Fibroblast of lung (primary cell): ENCODE data around the gene GPC5. TPM values are rescaled to one million over a fixed set of nuclear protein-coding genes. Genes with fewer than 3 reads are reported as not detected.
A peak's percentile ranks its signal among the peaks of the same experiment; 100 is the strongest.

Experiments used
- DNase-seq, 2 donors: peaks; one replicate each; pipeline versions ENCODE4 v3.0.0 to v3.0.0-alpha.2; 2010; ENCODE audit warnings: low read depth in 2 of 2
- H2AFZ ChIP-seq: 2 replicates; pipeline ENCODE4 v1.5.1; 2012; ENCODE audit warnings: low read length, control low read depth, inconsistent platforms
- H3K27ac ChIP-seq: 2 replicates; pipeline ENCODE4 v1.5.1; 2011; ENCODE audit warnings: low read length, control low read depth; ENCODE audit not compliant: insufficient read depth
- H3K27me3 ChIP-seq: 2 replicates; pipeline ENCODE4 v1.5.1; 2011; ENCODE audit warnings: mild to moderate bottlenecking, low read length; ENCODE audit not compliant: control insufficient read depth, insufficient read depth
- H3K36me3 ChIP-seq: 2 replicates; pipeline ENCODE4 v1.5.1; 2011; ENCODE audit warnings: low read length; ENCODE audit not compliant: control insufficient read depth, insufficient read depth
- H3K4me1 ChIP-seq: 2 replicates; pipeline ENCODE4 v1.5.1; 2011; ENCODE audit warnings: low read length; ENCODE audit not compliant: control insufficient read depth, insufficient read depth; ENCODE audit errors: extremely low read depth
- H3K4me2 ChIP-seq: 2 replicates; pipeline ENCODE4 v1.5.1; 2011; ENCODE audit warnings: low read length, control low read depth; ENCODE audit not compliant: insufficient read depth; ENCODE audit errors: extremely low read depth
- H3K4me3 ChIP-seq, 4 experiments: fragments of 200-600 bp in 1 of 4; sonication (generic) in 1 of 4; replicated peaks in 1 of 4; 2 replicates each; pipeline ENCODE4 v1.5.1; 2011 to 2016; ENCODE audit warnings: low read length in 4 of 4, low read depth in 3 of 4, mild to moderate bottlenecking in 3 of 4, control low read depth in 2 of 4, inconsistent platforms in 1 of 4, mixed read lengths in 1 of 4; ENCODE audit not compliant: insufficient read depth in 1 of 4; ENCODE audit errors: control extremely low read depth in 1 of 4
- H3K79me2 ChIP-seq: 2 replicates; pipeline ENCODE4 v1.5.1; 2012; ENCODE audit warnings: mild to moderate bottlenecking, low read length, inconsistent platforms; ENCODE audit not compliant: control insufficient read depth, insufficient read depth
- H3K9ac ChIP-seq: 2 replicates; pipeline ENCODE4 v1.5.1; 2011; ENCODE audit warnings: mild to moderate bottlenecking, low read length, control low read depth; ENCODE audit not compliant: insufficient read depth
- H3K9me3 ChIP-seq: 2 replicates; pipeline ENCODE4 v1.5.1; 2012; ENCODE audit warnings: low read depth, low read length; ENCODE audit not compliant: control insufficient read depth, insufficient read depth
- H4K20me1 ChIP-seq: 2 replicates; pipeline ENCODE4 v1.5.1; 2011; ENCODE audit warnings: low read length; ENCODE audit not compliant: control insufficient read depth, insufficient read depth; ENCODE audit errors: extremely low read depth
- EZH2 ChIP-seq: IDR thresholded peaks from 2 replicates; pipeline ENCODE4 v1.5.1; 2012; ENCODE audit warnings: low read length, control low read depth, mild to moderate bottlenecking; ENCODE audit errors: missing control alignments
- polyA minus RNA-seq: library from RNA; depleted of rRNA, polyadenylated mRNA; stranded (reverse); fragments of >200 nt; gene quantifications from 2 replicates; pipeline ENCODE4 v1.2.3, GENCODE V29; 2011; ENCODE audit warnings: low replicate concordance
- polyA plus RNA-seq, 2 donors: library from polyadenylated mRNA; depleted of rRNA in 1 of 2; stranded (reverse) in 1 of 2; unstranded in 1 of 2; fragments of >200 nt; gene quantifications; 2 replicates each; pipeline ENCODE4 v1.2.1, GENCODE V29; 2011 to 2012; ENCODE audit warnings: missing spikeins in 1 of 2
- total RNA-seq: library from RNA; depleted of rRNA; stranded (reverse); fragments of >200 nt; gene quantifications from 2 replicates; pipeline ENCODE4 v1.2.1, GENCODE V29; 2014
- TF ChIP-seq, protein P1 (sequence below), 2 donors: IDR thresholded peaks in 1 of 2; conservative IDR thresholded peaks in 1 of 2; 1 replicate in 1 of 2; 2 replicates in 1 of 2; pipeline ENCODE4 v1.5.1; 2011 to 2012; ENCODE audit warnings: low read length in 2 of 2, control low read depth in 1 of 2, inconsistent platforms in 1 of 2, low read depth in 1 of 2, mild to moderate bottlenecking in 1 of 2

Gene GPC5
- total RNA-seq (0.17 TPM in 1 of 2 replicates, not detected in the other), polyA plus RNA-seq (not detected in 2 replicates), polyA minus RNA-seq (not detected in 2 replicates)
- polyA plus RNA-seq (2012), result not detected in 2 replicates

DNA sequence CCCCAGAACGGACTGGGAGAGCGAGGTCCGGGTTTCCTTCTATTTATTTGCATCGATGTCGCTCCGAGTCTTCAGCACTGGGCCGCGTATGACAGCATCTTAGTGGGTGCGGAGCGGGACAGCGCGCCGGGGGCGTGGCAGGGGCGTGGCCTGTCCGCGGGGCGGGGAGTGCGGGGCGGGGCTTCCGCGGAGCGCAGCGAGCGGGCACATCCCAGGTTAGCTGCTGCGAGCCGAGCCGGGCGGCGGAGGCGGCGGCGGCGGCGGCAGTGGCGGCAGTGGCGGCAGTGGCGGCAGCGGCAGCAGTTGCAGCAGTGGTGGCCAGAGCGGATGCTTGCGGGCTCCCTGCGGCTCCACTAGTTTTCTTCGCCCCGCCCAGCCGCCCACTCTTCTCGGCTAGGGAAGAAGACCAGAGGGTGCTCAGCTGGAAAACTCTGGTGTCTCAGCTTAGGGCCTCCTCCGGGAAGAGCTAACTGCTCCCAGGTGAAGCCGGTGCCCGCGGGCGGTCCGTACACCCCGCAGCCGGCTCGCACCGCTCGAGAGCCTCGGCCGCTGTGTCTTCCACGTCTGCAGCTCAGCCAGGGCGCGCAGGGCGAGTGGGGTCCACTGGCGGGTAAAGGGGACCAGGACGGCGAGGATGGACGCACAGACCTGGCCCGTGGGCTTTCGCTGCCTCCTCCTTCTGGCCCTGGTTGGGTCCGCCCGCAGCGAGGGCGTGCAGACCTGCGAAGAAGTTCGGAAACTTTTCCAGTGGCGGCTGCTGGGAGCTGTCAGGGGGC, at the start of gene GPC5:
GPC5 (plus strand) TSS at position 209 of the 776 bp plus-strand sequence.
- H3K79me2 ChIP-seq, result no peaks in the 10 kb centered on the region
- no peaks in the 10 kb centered on the region for H3K4me1 ChIP-seq
- H3K36me3 ChIP-seq, result no peaks in the 10 kb centered on the region
- H3K9ac ChIP-seq, result no peak within 1 kb of the TSS
- no peak within 1 kb of the TSS for H3K27ac ChIP-seq
- peak within 1 kb of the TSS; percentile 34 to 56 (median 43) for H3K4me3 ChIP-seq
- H3K27me3 ChIP-seq, result peaks cover 12% of the 10 kb centered on the region
- no peaks in the 10 kb centered on the region for H4K20me1 ChIP-seq
- DNase-seq, result peak; percentile 54 to 56
- H2AFZ ChIP-seq, result peak within 1 kb of the TSS; percentile 43
- TF ChIP-seq, protein P1, sequence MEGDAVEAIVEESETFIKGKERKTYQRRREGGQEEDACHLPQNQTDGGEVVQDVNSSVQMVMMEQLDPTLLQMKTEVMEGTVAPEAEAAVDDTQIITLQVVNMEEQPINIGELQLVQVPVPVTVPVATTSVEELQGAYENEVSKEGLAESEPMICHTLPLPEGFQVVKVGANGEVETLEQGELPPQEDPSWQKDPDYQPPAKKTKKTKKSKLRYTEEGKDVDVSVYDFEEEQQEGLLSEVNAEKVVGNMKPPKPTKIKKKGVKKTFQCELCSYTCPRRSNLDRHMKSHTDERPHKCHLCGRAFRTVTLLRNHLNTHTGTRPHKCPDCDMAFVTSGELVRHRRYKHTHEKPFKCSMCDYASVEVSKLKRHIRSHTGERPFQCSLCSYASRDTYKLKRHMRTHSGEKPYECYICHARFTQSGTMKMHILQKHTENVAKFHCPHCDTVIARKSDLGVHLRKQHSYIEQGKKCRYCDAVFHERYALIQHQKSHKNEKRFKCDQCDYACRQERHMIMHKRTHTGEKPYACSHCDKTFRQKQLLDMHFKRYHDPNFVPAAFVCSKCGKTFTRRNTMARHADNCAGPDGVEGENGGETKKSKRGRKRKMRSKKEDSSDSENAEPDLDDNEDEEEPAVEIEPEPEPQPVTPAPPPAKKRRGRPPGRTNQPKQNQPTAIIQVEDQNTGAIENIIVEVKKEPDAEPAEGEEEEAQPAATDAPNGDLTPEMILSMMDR (conservative IDR thresholded peaks at IDR 0.05 in 1 of 2, IDR thresholded peaks at IDR 0.05 in 1 of 2; ENCODE audit: low read depth in 1 of 2, low read length in 2 of 2), result no peak
- TF ChIP-seq EZH2, result no peak
- H3K9me3 ChIP-seq, result no peaks in the 10 kb centered on the region
- H3K4me2 ChIP-seq, result peak within 1 kb of the TSS; percentile 90

- peak; percentile 77 to 87 for DNase-seq
- peak overlapping the region; percentile 9 for H3K27ac ChIP-seq
- peak overlapping the region; percentile 76 for H3K4me2 ChIP-seq
- peaks cover 32% of the 10 kb centered on the region for H3K79me2 ChIP-seq
- H3K36me3 ChIP-seq, result peaks cover under 1% of the 10 kb centered on the region
- no peak for TF ChIP-seq EZH2
- TF ChIP-seq, protein P1 (conservative IDR thresholded peaks at IDR 0.05 in 1 of 2, IDR thresholded peaks at IDR 0.05 in 1 of 2; ENCODE audit: low read depth in 1 of 2, low read length in 2 of 2), result peak; percentile 77 to 84
- no peaks in the 10 kb centered on the region for H3K9me3 ChIP-seq
- no peaks in the 10 kb centered on the region for H4K20me1 ChIP-seq
- peaks cover 7% of the 10 kb centered on the region for H3K4me1 ChIP-seq
- peaks cover 8% of the 10 kb centered on the region for H3K27me3 ChIP-seq
- peak overlapping the region; percentile 92 for H3K9ac ChIP-seq
- H2AFZ ChIP-seq, result peak overlapping the region; percentile 90
- peak overlapping the region; percentile 50 to 99 (median 72) for H3K4me3 ChIP-seq
Observed at GRCh38 chr13:91348906-91349435, 49.5 kb upstream of the GPC5 start.

GRCh38 chr13:91349992-91350911, 48.2 kb upstream of the GPC5 start:
- H3K36me3 ChIP-seq, result peaks cover 2% of the 10 kb centered on the region
- TF ChIP-seq EZH2, result no peak
- TF ChIP-seq, protein P1 (conservative IDR thresholded peaks at IDR 0.05 in 1 of 2, IDR thresholded peaks at IDR 0.05 in 1 of 2; ENCODE audit: low read depth in 1 of 2, low read length in 2 of 2), result no peak
- no peaks in the 10 kb centered on the region for H3K9me3 ChIP-seq
- H3K27me3 ChIP-seq, result peaks cover 8% of the 10 kb centered on the region
- H3K4me1 ChIP-seq, result peaks cover 7% of the 10 kb centered on the region
- DNase-seq, result no peak
- H3K9ac ChIP-seq, result no peak overlapping the region
- peak overlapping the region; percentile 50 to 99 (median 72) for H3K4me3 ChIP-seq
- no peaks in the 10 kb centered on the region for H4K20me1 ChIP-seq
- H3K27ac ChIP-seq, result no peak overlapping the region
- H2AFZ ChIP-seq, result no peak overlapping the region
- H3K79me2 ChIP-seq, result peaks cover 32% of the 10 kb centered on the region
- peak overlapping the region; percentile 76 for H3K4me2 ChIP-seq
